ENCODE results near the gene MARF1. TPM values are rescaled to one million over a fixed set of nuclear protein-coding genes. Genes with fewer than 3 reads are reported as not detected.

The MARF1 gene
- total and polyA plus RNA-seq, 4 donors: 7.0 to 19.8 (median 12.6) TPM

DNA sequence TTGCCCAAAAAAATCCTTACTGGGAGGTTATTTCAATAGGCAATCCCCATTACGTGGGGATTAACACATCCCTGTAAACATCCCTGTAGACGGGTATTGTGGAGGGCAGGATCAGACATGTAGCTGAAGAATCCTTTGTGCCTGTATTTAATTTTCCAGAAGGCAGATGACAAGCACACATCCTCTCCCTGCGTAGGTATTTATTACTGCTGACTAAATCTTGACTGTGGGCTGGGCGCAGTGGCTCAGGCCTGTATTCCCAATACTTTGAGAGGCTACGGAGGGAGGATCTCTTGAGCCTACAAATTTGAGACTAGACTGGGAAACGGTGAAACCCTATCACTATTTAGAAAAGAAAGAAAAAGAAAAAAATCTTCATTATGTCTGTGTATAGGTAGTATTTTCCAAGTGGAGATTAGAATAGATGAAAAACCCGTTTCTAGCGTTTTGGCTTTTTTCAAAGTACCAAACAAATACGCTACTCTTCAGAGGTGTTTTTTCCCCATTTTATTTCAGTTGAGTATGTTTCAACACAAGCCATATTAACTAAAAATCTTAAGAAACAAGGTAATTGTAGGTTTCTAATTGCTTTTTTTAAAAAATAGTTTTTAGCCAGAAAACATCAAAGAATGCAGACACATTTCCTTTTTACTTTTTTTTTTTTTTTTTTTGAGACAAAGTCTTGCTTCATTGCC lies 1.5 kb upstream of the MARF1 start:
- H3K36me3 ChIP-seq (ENCODE audit: control insufficient read depth in 4 of 4, insufficient read depth in 3 of 4, low read depth in 1 of 4, low read length in 3 of 4): no peaks in the 10 kb centered on the region
- 81% methylated on average over 9 of the region's 9 CpGs for WGBS
- TF ChIP-seq SP1 (IDR thresholded peaks at IDR 0.05) (no peak), EGR1 (IDR thresholded peaks at IDR 0.05; ENCODE audit: low read depth in 2 of 2) (no peak), HNF4G (IDR thresholded peaks at IDR 0.05) (no peak), JUND (IDR thresholded peaks at IDR 0.05) (no peak), YY1 (IDR thresholded peaks at IDR 0.05) (no peak), NR2F2 (IDR thresholded peaks at IDR 0.05) (no peak), RAD21 (IDR thresholded peaks at IDR 0.05) (no peak), RXRA (IDR thresholded peaks at IDR 0.05) (no peak), GABPA (IDR thresholded peaks at IDR 0.05 in 1 of 2, conservative IDR thresholded peaks at IDR 0.05 in 1 of 2) (no peak)
- TF ChIP-seq, protein P1, sequence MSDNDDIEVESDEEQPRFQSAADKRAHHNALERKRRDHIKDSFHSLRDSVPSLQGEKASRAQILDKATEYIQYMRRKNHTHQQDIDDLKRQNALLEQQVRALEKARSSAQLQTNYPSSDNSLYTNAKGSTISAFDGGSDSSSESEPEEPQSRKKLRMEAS (IDR thresholded peaks at IDR 0.05): no peak
- TF ChIP-seq, protein P2, sequence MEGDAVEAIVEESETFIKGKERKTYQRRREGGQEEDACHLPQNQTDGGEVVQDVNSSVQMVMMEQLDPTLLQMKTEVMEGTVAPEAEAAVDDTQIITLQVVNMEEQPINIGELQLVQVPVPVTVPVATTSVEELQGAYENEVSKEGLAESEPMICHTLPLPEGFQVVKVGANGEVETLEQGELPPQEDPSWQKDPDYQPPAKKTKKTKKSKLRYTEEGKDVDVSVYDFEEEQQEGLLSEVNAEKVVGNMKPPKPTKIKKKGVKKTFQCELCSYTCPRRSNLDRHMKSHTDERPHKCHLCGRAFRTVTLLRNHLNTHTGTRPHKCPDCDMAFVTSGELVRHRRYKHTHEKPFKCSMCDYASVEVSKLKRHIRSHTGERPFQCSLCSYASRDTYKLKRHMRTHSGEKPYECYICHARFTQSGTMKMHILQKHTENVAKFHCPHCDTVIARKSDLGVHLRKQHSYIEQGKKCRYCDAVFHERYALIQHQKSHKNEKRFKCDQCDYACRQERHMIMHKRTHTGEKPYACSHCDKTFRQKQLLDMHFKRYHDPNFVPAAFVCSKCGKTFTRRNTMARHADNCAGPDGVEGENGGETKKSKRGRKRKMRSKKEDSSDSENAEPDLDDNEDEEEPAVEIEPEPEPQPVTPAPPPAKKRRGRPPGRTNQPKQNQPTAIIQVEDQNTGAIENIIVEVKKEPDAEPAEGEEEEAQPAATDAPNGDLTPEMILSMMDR (IDR thresholded peaks at IDR 0.05; ENCODE audit: low read depth, low read length, missing input control): no peak
- TF ChIP-seq, protein P3, sequence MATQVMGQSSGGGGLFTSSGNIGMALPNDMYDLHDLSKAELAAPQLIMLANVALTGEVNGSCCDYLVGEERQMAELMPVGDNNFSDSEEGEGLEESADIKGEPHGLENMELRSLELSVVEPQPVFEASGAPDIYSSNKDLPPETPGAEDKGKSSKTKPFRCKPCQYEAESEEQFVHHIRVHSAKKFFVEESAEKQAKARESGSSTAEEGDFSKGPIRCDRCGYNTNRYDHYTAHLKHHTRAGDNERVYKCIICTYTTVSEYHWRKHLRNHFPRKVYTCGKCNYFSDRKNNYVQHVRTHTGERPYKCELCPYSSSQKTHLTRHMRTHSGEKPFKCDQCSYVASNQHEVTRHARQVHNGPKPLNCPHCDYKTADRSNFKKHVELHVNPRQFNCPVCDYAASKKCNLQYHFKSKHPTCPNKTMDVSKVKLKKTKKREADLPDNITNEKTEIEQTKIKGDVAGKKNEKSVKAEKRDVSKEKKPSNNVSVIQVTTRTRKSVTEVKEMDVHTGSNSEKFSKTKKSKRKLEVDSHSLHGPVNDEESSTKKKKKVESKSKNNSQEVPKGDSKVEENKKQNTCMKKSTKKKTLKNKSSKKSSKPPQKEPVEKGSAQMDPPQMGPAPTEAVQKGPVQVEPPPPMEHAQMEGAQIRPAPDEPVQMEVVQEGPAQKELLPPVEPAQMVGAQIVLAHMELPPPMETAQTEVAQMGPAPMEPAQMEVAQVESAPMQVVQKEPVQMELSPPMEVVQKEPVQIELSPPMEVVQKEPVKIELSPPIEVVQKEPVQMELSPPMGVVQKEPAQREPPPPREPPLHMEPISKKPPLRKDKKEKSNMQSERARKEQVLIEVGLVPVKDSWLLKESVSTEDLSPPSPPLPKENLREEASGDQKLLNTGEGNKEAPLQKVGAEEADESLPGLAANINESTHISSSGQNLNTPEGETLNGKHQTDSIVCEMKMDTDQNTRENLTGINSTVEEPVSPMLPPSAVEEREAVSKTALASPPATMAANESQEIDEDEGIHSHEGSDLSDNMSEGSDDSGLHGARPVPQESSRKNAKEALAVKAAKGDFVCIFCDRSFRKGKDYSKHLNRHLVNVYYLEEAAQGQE (IDR thresholded peaks at IDR 0.05): no peak
- TF ChIP-seq, protein P4, sequence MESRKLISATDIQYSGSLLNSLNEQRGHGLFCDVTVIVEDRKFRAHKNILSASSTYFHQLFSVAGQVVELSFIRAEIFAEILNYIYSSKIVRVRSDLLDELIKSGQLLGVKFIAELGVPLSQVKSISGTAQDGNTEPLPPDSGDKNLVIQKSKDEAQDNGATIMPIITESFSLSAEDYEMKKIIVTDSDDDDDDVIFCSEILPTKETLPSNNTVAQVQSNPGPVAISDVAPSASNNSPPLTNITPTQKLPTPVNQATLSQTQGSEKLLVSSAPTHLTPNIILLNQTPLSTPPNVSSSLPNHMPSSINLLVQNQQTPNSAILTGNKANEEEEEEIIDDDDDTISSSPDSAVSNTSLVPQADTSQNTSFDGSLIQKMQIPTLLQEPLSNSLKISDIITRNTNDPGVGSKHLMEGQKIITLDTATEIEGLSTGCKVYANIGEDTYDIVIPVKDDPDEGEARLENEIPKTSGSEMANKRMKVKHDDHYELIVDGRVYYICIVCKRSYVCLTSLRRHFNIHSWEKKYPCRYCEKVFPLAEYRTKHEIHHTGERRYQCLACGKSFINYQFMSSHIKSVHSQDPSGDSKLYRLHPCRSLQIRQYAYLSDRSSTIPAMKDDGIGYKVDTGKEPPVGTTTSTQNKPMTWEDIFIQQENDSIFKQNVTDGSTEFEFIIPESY (IDR thresholded peaks at IDR 0.05): no peak
- TF ChIP-seq, protein P5, sequence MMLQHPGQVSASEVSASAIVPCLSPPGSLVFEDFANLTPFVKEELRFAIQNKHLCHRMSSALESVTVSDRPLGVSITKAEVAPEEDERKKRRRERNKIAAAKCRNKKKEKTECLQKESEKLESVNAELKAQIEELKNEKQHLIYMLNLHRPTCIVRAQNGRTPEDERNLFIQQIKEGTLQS (IDR thresholded peaks at IDR 0.05): no peak
- H3K4me1 ChIP-seq (ENCODE audit: control insufficient read depth in 4 of 4, insufficient read depth in 4 of 4, low read length in 3 of 4): peaks cover 13 to 32% (median 16%) of the 10 kb centered on the region in 4 donors
- DNase-seq (ENCODE audit: low spot score): no peak
- H3K9me3 ChIP-seq (ENCODE audit: control insufficient read depth in 4 of 4, low read length in 3 of 4): no peaks in the 10 kb centered on the region
- no peak overlapping the region for H3K27ac ChIP-seq (ENCODE audit: low read depth in 1 of 2, low read length in 2 of 2)
- peak overlapping the region; percentile 100 for H3K9ac ChIP-seq (ENCODE audit: low read depth in 1 of 2, low read length in 2 of 2)
- H3K4me3 ChIP-seq (ENCODE audit: low read depth in 1 of 3, low read length in 3 of 3): no peak overlapping the region
- no peaks in the 10 kb centered on the region for H3K27me3 ChIP-seq (ENCODE audit: control insufficient read depth in 4 of 4, insufficient read depth in 4 of 4, low read length in 3 of 4)

DNA sequence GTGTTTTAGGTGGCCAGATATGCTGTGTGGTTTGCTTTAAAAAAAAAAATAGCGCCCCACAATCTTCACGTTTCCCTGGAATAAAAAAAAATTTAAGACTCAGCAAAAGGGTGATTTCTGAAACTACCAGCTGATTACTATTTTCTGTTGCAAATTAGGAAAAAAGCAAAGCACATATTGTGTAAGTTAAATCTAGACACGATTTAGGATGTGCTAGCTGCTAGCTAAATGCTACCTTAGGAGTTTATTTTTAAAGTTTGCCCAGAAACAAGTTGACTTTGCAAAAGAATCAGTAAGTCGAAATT lies 944 bp upstream of the MARF1 start:
- no peaks in the 10 kb centered on the region for H3K9me3 ChIP-seq (ENCODE audit: control insufficient read depth in 4 of 4, low read length in 3 of 4)
- WGBS: 15% methylated on average over 4 of the region's 4 CpGs
- H3K9ac ChIP-seq (ENCODE audit: low read depth in 1 of 2, low read length in 2 of 2): peak overlapping the region; percentile 100
- H3K36me3 ChIP-seq (ENCODE audit: control insufficient read depth in 4 of 4, insufficient read depth in 3 of 4, low read depth in 1 of 4, low read length in 3 of 4): peaks cover 0 to 2% (median 1%) of the 10 kb centered on the region in 4 donors
- no peaks in the 10 kb centered on the region for H3K27me3 ChIP-seq (ENCODE audit: control insufficient read depth in 4 of 4, insufficient read depth in 4 of 4, low read length in 3 of 4)
- peaks cover 13 to 31% (median 16%) of the 10 kb centered on the region in 4 donors for H3K4me1 ChIP-seq (ENCODE audit: control insufficient read depth in 4 of 4, insufficient read depth in 4 of 4, low read length in 3 of 4)
- peak overlapping the region; percentile 97 to 100 for H3K27ac ChIP-seq (ENCODE audit: low read depth in 1 of 2, low read length in 2 of 2)
- peak overlapping the region; percentile 96 to 97 (median 97) for H3K4me3 ChIP-seq (ENCODE audit: low read depth in 1 of 3, low read length in 3 of 3)
- DNase-seq (ENCODE audit: low spot score): no peak
- TF ChIP-seq, protein P3 (IDR thresholded peaks at IDR 0.05): no peak
- TF ChIP-seq HNF4A (conservative IDR thresholded peaks at IDR 0.05): no peak
- TF ChIP-seq JUND (IDR thresholded peaks at IDR 0.05): no peak
- TF ChIP-seq, protein P1 (IDR thresholded peaks at IDR 0.05): no peak
- TF ChIP-seq FOXA1 (IDR thresholded peaks at IDR 0.05): no peak
- TF ChIP-seq NR2F2 (IDR thresholded peaks at IDR 0.05): no peak
- TF ChIP-seq, protein P4 (IDR thresholded peaks at IDR 0.05): no peak
